ENCODE results near the gene CDK5R1.
"Not testable (repeated sequence)": the region's sequence is repeated elsewhere in the genome, so short reads cannot be mapped to it uniquely, and the experiment has no call there.

Gene CDK5R1

DNA sequence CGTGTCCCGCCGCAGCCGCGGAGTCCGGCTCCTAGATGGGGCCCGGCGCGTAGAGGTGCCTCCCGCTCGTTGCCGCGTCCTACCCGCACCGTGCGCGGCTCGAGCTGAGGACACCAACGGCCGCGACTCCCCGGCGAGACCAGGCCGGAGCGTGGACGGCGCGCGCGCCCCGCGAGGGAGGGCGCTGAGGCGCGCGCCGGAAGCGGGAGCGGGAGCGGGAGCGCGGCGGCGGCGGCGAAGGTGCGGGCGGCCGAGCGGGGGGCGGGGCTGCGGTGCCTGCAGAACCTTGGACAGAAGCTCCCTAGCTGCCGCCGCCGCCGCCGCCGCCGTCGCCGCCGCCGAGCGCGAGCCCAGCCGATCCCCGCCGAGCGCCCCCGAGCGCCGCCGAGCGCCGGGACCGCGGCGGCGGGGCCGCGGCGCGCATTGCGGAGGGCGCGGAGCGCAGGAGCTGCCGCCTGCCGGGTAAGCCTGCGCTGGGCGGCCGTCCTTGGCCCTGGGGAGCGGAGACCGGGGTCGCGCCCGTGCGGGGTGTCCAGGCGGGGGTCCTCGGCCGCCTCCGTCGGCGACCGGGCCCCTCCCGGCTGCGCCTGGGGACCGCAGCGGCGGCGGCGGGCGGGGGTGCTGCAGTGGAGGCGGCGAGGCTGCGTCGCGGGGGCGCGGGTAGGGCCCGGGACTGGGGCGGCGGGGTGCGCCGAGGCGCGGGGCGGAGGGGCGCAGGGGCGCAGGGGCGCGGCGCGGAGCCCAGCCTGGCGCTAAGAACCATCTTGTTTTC is at the start of gene CDK5R1:
CDK5R1 (plus strand) TSS at position 293 of the 772 bp plus-strand sequence. CDS start 628 bp downstream, outside the sequence.
- peak; percentile 59 to 73 for DNase-seq

DNA sequence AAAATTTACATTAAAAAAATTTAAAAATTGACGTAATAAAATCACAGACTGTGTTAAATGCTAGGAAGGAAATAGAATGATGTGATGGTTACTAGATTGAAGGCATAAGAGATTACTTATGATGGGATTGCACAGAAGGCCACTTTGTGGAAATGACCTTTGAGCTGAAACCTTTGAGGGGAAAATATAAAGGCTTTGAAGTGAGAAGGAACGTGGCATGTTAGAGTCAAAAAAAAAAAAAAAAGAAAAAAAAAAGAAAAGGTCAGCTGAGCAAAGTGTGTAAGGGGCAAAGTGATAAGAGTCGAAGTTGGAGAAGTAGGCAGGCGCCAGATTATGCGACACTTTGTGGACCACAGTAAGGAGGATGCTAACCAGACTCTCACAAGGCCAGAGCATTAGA is 46.1 kb upstream of the CDK5R1 start:
- no peak for DNase-seq

DNA sequence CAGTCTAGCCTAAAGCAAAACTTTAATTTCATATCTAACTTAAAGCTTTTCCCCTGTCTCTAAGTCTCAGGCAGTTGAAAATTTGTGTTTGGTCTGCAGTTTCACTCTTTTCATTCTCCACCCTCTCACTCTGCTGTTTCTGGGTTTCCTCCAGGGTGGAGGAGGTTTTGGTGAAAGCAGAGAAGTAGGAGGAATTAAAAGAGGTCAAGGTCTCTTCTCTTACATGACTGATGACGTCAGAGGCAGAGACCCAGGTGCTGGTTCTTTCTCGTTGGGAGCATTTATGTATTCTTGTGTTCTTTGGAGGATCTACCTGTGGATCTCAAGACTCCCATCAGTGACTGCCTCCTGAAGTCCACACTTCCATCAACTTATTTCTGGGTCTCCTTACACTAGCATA is 44.9 kb upstream of the CDK5R1 start:
- no peak for DNase-seq

DNA sequence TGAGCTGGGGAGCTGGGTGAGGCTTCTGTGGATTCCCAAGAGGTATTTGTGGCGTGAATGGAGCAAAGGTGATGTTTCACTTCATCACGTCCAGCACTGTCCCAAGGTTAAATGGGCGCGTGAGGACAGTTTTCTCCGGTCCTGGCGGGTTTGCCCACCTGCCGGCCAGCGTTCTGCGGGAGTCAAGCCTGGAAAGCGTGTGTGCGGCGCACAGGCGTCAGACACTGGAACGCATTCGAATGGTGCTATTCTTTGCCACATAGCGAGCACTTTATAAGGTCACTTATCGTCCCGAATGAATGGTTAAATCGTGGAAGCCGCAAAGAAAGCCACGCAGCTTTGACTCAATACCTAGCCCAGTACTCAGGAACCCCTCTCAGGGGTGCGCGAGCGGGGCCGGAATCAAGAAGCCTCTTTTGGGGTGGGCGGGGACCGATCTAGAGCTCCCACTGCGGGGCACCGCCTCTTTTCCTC is 42.9 kb upstream of the CDK5R1 start:
- DNase-seq, result no peak

DNA sequence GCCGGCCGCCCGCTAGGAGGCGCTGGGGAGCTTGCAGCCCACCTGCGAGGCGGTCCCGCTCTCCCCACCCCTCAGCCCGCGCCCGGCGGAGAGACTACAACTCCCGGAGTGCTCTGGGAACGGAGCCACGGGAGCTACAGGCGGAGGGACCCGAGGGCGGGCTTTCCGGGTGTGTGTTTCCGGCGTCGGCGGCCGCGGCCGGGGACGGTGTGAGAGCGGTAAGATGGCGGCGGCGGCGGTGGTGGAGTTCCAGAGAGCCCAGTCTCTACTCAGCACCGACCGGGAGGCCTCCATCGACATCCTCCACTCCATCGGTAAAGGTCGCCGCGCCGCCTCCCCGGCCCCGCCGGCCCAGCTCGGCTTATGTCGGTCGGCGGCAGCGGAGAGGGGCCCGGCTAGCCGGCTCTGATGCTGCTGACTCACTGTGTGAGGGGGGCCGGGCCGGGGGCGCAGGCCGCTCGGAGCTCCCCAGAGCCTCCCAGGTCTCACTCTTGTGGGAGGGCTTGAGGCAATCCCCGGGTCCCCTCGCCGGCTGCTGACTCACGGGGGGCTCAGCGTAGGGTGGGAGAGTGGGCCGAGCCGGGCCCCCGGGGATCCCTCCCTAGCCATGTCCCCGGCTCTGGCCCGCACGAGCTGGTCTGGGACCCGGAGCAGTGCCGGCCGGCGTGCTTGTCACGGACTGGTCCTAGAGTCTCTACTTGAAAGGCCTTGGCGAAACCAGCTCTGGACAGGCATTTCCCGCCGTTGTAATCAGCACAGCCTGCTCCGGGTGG is 42.3 kb upstream of the CDK5R1 start, which contains the start of gene PSMD11:
PSMD11 (plus strand) TSS at position 210 of the 773 bp plus-strand sequence; CDS start at position 224, 14 bp downstream.
- peak; percentile 99 for DNase-seq

DNA sequence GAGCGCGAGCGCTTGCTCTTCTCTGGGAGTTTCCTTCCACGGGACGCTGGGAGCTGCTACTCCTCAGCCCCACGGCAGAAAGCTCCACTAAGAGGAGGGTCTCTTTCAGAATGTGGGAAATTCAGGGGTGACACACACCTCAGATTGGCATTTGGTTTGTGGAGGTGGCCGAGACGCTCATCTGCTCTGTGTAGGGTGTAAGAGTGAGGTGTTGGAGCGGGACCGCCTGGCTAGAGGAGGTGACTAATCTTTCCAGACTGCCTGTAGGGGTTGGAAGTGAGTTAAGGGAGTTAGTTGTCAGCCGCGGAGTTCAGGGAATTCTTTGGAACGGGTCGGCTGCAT is 41.7 kb upstream of the CDK5R1 start:
- peak; percentile 36 to 58 for DNase-seq

DNA sequence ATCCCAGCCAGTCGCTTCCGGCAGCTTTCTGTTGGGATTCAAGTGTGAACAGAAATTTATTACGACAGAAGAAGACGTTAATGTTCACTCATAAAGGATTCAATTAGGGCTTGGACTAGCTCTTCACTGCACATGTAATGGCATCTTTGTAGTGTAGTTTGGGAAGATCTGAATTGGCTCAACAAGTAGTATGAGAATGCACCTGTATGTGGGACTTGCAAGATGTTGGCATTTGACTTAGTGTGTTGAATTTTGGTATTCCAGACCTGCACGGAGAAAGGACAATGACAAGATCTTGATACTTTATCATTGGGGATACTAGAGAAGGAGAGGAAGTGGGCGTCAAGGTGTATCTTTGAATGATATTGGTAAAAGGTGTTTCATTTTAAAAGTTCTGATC is 41.3 kb upstream of the CDK5R1 start:
- DNase-seq, result no peak

DNA sequence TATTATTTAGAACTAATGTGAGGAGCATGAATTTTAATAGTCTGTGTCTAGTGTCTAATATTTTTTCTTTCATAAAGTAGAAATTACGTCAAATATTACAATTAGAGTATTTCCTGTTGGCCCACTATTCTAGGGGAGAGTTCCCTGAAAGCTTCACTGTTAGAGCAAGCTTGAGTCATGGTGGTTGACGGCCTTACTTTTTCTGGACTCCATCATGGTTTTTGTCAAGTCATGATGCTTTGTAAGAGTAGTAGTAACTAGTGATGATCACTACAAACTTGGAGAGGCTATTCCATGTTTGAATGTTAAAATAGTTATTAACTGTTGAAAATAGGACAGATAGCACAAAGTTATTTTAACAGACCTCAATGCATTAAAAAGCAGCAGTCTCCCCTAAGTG is 40.8 kb upstream of the CDK5R1 start:
- no peak for DNase-seq

DNA sequence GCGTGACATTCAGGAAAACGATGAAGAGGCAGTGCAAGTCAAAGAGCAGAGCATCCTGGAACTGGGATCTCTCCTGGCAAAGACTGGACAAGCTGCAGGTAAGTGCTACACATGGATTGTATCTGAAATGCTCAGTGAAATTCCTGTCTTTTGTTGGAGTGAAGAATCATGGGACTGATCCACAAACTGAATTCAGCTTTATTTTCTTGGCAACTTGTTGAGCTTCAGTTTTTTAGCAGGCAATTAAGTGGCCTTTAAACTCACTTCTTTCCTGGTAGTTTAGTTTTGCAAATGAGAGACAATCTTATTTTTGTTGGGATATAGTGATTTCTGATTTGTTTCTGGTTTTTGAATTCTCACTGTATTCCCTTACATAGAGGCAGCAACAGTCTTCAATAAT is 39.8 kb upstream of the CDK5R1 start:
- DNase-seq, result no peak

DNA sequence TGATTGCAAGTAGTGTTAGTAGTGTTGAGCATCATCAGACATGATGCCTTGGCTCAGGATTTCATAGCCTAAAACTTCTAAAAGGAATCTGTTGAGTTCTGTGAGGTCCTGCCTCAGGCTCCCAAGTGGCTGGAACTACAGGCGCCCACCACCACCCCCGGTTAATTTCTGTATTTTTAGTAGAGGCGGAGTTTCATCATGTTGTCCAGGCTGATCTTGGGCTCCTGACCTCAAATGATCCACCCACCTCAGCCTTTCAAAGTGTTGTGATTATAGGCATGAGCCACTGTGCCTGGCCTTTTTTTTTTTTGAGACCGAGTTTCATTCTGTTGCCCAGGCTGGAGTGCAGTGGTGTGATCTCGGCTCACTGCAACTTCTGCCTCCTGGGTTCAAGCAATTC is 36.8 kb upstream of the CDK5R1 start:
- DNase-seq, result no peak

DNA sequence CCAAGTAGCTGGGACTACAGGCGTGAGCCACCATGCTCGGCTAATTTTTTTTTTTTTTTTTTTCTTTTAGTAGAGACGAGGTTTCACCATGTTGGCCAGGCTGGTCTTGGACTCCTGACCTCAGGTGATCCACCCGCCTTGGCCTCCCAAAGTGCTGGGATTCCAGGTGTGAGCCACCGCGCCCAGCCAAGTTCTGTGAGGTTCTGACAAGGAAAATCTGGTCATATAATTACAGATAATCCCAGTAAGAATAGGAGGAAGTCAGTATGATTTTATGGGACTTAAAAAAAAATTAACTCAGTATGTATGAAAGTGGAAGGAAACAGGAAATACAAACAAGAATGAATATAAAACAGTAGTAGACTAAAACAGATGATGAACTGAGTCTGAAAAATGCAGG is 36.4 kb upstream of the CDK5R1 start:
- DNase-seq, result not testable (repeated sequence)

DNA sequence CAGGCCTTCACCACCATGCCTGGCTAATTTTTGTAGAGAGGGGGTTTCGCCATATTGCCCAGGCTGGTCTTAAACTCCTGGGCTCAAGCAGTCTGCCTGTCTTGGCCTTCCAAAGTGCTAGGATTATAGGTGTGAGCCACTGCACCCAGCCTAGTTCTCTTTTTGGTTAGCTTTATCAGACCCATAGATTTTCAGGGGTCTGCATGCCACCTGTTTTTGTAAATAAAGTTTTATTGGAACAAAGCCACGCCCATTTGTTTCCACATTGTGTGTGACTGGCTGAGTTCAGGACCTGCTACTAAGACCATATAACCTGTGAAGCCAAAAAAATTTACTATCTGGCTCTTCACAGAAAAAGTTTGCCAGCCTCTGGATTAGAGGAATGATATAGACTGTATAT is 34.9 kb upstream of the CDK5R1 start:
- DNase-seq, result no peak

DNA sequence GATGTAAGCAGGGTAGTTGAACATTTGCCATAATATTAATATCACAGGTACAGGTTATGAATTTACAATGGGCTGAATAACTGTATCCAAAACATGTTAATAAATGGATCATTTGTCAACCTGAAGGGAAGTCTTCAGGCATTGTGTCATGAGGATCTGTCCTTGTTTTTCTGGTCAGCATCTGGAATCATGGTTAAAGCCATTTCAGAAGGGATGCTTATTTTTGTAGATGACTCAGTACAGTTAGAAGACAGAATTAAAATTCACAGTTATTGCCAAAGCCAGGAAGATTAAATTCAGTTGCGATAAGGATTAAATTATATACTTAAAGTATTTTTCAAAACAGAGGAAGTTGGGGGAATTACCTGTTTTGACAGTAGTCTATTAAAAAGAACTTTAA is 34.5 kb upstream of the CDK5R1 start:
- no peak for DNase-seq

DNA sequence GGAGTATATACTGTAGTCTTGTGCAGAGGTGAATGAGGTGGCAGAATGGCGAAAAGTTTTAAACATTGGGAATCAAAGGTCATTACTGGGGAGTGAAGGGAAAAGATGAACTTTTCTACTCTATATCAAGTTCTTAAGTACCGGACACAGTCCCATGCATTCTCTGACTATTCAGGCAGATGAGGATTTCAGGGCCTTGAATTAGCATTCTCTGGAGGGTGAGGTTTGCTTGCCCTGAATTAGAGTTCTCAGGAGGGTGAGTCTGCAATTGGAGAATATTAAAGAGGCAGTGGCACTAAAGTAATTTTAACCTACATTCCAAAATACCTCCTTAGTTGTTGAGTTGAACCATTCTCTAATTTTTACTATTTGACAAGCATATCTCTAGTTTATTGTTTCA is 33.4 kb upstream of the CDK5R1 start:
- no peak for DNase-seq

DNA sequence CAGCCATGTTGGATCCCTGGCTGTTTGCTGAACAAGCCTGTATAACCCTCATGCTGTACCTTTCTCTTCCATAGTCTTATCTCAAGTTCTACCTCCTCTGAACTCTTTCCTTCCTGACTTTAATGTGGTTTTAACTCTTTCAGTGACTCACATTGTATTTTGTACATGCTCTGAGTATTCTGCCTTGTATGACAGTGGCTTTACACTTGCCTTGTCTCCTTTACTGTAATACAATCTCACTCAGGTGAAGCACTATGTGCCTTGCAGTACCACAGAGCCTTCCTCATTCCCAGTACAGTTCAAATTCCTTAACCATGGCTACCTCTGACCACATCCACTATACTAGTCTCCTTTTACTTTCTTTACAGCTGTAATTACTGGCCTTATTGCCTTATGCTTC is 28.4 kb upstream of the CDK5R1 start:
- DNase-seq, result no peak

DNA sequence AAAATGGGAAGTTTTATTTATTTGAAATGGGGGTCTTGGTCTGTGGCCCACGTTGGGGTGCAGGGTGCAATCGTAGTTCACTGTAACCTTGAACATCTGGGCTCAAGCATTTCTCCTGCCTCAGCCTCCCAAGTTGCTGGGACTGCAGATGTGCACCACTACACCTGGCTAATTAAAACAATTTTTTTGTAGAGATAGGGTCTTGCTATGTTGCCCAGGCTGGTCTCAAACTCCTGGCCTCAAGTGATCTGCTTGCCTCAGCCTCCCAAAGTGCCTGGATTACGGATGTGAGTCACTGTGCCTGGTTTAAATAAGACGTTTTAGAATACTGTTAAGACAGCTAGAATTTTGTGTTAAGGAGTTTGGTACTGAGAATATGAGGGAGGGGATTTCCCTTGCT is 26.7 kb upstream of the CDK5R1 start:
- no peak for DNase-seq

DNA sequence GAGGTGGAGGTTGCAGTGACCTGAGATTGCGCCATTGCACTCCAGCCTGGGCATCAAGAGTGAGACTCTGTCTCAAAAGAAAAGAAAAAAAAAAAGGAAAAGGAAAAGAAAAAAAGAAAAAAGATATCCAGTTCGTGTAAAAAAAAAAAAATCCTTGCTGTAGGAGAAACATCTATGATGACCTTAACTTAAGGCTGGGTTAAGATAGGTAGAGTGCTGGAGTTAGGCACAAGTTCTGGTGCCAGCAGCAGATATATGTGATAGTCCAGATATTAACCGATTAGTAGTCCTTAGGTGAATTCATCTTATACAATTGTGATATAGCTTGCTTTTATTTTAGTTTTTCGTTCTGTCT is 25.3 kb upstream of the CDK5R1 start:
- no peak for DNase-seq

DNA sequence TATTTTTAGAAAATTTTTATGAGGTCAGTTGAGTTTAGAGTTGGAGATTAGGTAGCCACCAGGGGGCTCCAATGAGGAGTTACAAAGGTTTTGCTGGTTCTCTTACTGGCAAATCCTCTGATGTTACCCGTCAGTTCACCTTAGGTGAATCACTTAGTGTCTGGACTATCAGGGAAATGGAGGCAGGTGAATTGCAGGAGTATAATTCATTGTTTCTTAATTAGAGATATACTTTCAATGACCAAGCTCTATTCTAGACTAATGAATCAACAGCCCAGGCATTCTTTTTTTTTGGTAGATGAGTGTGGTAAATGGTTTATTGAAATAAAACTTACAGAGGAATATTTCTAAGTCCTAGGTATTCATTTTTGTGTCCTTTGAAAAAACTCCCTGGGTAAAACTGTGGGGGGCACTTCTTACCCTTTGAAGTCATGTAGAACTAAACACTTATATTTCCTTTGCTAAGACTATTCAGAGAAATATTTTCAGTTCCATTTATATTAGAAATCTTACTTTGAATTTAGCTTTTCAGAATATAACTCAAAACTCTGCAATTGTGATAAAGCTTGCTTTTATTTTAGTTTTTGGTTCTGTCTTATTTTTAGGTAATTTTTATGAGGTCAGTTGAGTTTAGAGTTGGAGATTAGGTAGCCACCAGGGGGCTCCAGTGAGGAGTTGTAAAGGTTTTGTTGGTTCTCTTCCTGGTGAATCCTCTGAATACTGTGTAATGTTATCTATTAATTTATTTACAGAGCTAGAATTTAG is 24.8 kb upstream of the CDK5R1 start:
- DNase-seq, result peak; percentile 55 to 59

DNA sequence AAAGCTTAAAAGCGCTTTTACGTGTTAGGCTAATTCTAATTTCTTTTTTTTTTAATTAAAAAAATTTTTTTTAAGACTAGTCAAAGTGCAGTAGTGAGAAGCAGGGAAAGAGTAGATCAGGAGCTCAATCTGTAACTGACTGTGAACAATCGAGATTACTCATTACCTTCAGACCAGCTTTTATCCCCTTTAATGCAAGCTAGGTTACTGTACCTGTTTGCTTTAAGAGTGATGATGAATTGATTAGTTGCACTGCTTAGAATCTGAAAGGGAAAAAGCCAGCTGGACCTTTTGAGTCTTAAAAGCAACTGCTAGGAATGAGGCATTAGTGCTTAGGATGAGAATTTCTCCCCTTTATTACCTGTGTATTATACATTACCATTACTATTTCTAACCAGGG is 23.5 kb upstream of the CDK5R1 start:
- DNase-seq, result no peak

DNA sequence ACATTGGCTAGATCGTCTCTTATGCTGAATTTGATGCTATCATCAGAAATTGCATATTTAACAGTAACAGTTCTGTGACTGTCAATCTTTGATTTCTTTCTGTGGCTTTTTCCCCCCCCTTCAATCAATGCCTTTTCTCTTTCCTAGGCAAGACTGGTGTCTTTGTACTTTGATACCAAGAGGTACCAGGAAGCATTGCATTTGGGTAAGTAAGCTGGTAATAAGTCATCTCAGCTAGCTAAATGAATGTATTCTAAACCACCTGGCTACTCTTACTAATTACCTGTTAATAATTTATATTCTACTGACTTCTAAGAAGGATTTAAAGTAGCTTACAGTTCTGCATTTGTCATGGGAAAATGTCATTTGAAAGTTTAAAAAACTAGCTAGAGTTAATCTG is 22.4 kb upstream of the CDK5R1 start:
- no peak for DNase-seq

DNA sequence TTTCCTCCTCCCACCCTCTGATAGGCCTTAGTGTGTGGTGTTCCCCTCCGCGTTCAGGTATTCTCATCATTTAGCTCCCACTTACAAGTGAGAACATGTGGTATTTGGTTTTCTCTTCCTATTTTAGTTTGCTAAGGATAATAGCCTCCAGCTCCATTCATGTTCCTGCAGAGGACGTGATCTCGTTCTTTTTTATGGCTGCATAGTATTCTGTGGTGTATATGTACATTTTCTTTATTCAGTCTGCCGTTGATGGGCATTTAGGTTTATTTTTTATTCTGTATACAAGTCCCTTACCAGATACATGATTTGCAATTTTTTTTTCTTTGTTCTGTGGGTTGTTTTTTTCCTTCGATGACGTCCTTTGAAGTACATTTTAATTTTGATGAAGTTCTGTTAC is 18.8 kb upstream of the CDK5R1 start:
- no peak for DNase-seq

DNA sequence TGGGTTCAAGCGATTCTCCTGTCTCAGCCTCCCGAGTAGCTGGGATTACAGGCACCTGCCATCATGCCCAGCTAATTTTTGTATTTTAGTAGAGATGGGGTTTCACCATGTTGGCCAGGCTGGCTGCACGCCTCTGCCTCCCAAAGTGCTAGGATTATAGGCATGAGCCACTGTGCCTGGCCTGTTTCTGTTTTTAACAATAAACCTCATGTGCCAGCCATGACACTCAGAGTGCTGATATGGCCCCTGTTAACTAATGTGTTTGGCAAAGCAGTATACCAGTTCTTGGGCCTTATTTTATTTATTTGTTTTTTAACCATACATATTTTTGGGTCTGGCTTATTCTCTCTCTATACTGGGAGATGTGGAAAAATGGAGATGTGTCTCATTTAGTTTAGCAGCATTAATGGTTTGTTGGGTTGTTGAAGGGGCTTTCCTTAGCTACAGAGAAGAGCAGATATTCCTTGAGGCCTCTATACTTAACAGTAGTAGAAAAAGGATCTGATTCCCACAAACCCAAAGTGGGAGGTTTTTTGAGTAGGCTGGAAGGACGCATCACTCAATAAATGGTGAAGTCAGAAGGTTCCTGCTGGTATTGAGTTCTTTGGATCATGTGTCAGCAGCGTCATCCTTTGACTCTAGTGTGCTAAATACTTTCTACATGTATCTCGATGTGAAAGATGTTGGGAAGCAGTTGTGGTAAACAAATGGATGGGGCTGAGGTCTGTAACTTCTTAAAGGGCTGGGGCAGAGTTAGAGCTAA is 16.2 kb upstream of the CDK5R1 start:
- DNase-seq, result no peak

DNA sequence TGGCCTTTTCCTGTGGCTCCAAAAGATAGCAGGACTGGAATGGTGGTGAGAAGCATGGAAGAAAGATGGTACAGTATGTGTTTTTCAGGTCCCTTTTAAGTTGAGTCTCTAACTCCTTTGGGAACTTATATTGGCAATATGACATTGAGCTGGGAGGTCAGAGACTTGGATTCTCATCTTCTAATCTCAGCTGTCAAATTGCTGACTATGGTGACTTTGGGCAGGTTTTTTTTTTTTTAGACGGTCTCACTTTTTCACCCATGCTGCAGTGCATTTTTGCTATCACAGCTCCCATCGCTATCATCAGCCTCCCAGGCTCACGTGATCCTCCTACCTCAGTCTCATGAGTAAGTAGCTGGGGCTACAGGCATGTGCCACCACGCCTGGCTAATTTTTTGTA is 15.1 kb upstream of the CDK5R1 start:
- DNase-seq, result no peak

Data from stimulated activated CD4-positive, alpha-beta T cell treated with anti-CD3 and anti-CD28 coated beads, Interleukin-4, amount 100 ng/mL, for 4 hours (primary cell).